GM18520 (cell line): ENCODE measurements around the gene CPE.
"Not testable (repeated sequence)": the region's sequence is repeated elsewhere in the genome, so short reads cannot be mapped to it uniquely, and the experiment has no call there.

Experiments
- ATAC-seq: cut with Tn5 transposase; IDR thresholded peaks from one replicate; pipeline ENCODE4 v1.9.1; 2021; ENCODE audit not compliant: unreplicated experiment

The CPE gene

DNA sequence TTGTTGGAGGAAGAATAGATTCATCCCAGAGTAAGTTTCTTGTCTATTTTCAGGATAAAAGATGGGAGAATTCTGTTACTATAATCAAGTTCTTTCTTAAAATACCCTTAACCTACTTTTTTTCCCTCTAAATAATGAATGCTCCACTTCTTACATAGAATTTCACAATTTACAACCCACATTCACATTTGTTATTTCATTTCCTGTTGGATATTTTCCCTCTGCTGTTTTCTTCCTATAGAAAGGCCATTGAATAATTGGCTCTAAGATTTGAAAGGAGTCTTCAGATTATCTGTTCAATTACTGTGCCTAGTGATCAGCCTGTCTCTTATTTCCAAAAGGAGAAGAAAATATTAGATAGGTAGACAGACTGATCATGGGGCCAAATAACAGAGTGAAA lies 79.7 kb downstream of the CPE start:
- ATAC-seq, result no peak

DNA sequence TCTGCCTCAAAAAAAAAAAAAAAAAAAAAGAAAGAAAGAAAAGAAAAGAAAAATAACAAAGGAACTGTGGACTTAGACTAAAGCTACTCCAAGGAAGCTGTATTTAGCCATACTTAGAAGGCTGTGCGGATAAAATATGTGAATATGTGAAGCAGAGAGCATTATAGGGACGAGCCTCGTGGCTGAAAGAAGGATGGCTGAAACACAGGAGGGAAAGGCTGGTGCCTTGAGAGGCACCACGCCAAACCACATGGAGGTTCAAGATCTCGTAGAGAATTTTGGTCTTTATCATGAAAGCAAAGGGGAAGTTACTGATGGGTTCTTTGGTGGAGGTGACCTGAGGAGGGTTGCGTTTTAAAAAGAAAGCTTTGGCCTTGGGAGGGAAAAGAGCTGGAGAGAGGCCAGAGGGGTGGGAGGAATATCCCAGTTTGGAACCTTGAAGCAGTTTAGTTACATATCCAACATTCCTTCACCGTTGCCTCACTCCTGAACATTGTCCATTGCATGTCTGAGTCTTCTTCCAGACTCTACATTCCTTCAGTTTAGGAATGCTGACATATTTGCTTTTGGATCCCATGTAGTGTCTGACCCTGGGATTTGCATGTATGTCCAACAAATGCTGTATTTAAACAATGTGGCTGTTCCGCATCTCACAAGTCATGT lies 82.5 kb downstream of the CPE start:
- ATAC-seq, result no peak

DNA sequence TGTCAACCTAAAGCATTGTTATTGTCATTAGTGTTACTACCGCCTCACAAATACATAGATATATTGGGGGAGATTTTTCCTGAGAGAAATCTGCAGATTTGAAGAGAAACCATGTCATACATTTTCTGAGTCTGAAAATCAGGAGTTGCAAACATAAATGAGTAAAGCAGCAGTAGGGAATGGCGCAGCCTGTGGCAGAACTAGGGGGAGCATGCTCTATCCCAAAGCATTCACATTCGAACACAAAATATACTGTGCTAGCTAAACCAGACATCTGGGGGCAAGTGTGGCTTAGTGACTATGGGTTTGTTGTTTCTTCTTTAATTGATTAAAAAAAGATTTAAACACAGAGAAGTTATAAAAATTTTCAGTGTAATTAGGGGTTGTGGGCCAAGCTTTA lies 83.2 kb downstream of the CPE start:
- ATAC-seq, result no peak

DNA sequence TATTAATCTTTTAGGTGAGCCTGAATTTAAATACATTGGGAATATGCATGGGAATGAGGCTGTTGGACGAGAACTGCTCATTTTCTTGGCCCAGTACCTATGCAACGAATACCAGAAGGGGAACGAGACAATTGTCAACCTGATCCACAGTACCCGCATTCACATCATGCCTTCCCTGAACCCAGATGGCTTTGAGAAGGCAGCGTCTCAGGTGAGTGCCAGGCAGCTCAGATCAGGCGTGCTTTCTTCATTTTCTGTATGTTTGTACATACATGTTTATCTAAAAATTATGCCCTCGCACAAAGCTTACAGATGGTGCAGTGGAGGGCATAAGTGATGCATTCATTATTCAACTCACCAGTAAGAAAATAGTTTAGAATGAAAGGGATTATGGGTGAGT lies 85.6 kb downstream of the CPE start:
- ATAC-seq, result no peak

DNA sequence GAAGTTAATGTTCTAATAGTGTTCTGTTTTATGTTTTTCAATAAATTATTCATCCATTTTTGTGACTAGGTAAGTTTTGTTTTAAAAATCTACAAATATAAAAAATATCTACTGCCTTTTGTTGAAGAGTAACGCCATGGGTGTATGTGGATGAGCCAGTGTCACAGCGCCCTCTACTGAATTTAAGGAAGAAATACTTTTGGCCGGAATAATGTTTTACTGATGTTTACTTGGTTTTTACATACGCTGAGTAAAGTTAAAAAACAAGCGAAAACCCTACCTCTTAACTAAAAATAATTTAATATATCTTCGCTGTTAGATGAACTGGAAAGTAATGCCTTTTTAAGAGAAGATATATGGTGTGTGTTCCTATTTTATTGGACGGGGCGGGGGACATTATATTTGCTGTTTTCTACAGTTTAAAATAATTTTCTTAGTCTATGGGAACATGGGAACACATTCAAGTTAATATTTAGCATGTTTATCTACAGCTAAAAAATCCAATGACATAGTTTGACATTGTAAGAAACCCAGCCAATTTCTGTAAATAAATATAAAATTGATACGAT lies 86.1 kb downstream of the CPE start:
- peak; percentile 59 for ATAC-seq

DNA sequence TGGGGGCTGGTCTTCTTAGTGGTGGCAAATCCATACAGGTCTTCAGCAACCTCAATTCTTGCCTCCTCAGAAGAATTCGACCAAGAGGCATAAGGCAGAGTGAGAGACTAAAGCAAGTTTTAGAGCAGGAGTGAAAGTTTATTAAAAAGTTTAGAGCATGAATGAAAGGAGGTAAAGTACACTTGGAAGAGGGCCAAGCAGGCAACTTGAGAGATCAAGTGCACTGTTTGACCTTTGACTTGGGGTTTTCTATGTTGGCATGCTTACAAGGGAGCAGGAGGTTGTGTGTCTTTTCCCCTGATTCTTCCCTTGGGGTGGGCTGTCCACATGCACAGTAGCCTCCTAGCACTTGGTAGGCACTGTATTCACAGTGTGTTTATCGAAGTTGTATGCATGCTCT lies 91.2 kb downstream of the CPE start:
- ATAC-seq, result no peak

DNA sequence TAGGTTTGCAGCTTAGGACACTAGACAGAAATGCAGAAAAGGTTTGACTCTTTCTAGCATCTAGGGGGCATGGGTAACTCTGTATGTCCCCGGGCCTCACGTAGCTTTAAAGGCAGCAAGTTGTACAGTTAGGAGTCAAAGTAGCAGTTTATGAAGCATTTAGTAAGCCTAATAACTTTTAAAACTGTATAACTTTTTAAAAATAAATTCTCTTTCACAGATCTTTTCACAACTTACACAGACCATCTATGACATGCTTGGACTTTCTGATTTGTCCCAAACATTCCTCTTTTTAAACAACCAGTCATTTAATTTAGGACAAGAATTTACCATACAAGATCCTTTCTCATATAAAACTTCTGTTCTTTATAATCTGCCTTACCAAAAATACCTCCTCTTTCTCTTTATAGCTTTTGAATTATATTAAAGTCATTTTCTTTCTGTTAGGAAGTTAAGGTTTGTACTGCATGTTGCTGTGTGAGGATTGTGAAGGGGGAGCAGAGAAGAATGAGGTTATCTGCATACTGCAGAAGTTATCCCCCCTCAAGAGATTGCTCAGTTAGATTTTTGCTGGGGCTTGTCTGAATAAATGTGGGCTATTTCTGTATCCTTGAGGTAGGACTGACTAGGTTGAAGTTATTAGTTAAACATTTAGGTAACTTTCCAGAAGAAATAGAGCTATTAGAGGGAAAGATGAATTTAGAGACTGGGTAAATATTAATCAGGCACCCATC lies 94.3 kb downstream of the CPE start:
- ATAC-seq, result no peak

DNA sequence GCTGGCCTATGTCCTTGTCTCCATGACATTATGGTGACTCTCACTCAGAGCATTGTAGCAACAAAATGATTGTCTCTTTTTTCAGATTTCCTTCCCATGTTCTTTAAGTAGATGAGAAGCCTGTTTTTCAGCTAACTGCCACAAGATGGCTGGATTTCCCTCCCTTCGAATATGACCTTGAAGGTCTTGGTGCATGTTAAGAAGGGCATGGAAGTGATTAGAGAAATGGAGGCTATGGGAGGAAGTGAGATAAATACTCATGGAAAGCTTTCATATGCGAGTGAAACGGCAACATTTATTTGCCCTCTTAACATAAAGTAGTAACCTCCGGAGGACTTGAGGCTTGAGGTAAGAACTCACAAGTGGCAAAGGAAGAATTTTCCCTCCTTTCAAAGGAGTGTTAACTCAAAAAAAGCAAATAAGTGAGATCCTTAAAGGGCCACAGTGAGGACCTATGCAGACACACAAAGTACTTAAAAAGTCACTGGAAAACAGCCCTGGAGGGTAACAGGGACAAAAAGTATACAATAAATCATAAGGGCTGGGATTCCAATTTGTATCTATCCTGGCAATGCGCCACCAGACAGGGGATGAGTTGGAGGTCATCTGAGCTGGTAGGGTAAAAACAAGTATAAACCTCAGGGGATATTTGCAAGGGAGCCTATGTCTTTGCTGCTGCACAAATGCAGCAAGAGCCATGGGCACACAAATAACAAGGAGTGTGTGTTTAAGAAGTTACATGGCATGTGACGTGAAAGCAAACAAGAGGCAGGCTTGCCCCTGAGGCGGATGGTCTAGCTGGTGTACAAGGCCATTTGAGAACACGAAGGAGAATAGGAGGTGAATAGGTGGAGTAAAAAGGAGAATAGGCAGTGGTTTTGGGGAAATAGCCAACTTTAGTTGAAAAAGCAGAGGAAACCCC lies 96.2 kb downstream of the CPE start:
- ATAC-seq, result no peak

DNA sequence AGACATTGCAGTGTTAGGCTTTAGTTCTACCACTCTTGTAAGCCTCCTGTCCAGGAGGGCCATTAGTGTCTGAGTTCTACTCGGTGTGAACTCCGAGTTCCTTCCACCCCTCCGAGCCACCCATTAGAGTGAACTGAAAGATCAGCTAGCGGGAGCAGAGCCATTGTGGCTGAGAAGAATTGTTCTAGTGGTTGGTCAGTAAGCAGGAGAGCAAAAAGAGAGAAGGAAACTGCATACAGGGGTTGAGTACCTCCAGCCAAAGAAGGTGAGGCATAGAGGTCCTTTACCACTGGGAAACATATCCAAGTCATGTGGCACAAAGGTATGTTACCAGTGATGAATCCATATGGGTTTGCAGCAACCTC lies 96.9 kb downstream of the CPE start:
- no peak for ATAC-seq

DNA sequence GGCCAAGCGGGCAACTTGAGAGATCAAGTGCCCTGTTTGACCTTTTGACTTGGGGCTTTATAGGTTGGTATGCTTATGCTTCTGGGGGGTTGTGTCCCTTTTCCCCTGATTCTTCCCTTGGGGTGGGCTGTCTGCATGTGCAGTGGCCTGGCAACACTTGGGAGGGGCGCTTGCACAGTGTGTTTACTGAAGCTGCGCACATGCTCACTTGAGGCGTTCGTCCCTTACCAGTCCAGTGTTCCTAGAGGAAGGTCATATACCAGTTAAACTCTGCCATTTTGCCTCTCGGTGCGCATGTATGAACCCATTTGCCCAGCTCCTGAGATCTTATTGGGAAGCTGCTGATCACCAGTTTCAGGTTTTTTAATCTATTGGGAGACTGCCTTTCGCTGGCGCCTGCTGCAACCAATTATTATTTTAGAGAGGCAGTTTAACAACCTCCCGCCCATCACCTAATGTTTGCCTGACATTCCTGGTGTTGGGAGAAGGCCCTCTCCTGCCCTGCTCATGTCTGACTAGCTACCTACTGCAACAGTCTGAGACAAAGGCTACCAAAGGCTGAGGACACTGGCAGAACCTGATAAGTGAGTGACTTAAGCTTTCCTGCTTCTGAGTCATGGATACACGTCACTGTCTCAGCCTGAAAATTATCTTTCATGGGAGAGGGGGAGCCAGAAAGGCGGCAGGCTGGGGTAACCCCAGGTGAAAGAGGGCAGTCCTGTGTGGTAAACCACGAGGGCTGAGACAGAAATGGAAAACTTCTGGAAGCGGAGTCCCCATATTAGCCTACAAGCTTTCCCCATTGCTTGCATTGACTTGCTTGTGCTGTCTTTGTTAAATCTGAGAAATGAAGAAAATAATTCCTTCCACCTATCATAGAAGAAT lies 97.6 kb downstream of the CPE start:
- no peak for ATAC-seq

DNA sequence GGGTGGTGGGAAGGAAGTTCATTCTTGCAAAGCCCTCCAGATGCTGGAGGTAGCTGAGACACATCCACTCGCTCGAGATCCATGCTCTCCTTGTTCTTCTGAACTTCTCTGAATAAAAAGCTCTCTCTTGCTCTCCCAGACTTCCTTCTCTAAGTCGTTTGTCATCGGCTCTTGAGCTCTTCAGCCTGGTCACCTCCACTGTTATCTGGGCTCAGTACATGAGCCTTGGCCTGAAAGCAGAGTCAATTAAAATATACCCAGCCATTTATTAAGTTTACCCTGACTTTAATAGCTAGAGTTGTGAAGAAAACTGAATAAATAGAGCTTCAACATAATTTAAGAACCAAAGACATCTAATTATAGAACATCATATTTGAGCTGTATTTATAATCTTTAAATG lies 99.0 kb downstream of the CPE start:
- ATAC-seq, result no peak

DNA sequence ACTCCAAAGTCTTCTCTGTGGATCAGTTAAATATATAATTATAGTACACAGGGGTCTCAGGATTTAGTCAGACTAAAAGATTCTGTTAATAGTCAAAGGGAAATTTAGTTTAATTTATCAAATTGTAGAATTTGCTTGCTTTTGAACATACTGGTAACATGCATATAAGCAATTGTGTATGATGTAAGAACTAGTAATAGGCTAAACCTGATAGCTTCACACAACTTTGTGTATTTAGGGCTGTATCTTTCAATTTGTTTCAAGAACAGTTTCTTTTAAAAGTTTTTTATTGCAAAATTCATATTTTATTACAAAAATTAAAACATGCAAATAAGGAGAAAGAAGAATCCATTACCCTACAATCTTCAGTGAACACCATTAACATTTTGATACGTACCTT lies 99.5 kb downstream of the CPE start:
- ATAC-seq, result no peak

DNA sequence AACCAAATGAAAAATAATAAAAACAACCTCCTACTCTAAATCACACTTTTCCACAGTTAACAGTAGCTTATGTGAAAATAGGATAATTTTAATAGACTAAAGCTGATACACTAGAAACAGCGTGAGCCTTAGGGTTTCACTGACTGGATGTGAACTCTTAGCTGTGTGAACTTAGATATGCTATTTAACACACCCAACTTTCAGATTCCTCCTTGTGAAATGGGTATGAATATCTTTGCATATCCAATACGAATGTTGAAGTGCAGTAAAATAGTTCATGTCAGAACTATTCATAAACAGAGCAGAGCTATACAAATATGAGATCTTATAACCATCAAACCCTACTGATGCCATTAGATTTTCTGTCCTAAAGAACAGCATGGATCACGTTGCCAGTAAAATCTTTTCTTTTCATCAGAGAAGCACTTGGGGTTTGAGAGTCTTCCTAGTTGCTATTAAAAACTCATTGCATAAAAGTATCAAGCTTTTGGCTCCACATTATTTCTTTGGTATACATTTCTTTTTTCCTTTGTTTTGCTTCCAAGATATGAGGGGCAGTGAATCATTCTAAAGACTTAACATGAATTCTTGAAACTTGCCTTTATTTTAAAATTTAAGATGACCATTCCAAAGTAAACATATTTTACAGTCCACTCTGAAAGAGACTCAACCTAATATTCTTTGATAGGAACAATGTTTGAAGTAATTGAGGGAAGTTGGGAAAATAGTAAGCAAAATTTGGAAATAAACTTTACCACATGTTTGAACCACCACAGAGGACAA lies 102.4 kb downstream of the CPE start:
- ATAC-seq, result no peak

DNA sequence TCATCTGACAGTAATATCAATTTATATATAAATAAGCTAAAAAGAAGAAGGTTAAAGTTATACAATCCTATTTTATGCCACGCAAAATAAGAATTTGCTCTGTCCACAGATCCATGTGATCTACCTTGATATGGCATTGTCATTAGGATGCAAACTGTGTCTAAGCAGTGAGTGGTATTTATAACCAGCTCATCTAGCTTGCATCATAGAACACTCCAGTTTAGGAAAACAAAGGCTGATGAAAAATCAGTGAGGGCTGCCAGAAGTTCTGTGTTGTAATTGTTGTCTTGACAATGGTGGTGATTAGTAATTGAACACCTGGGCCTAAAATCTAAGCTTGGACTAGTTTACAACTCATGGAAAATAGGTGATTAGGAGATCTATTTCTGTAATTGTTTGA lies 111.0 kb downstream of the CPE start:
- no peak for ATAC-seq

DNA sequence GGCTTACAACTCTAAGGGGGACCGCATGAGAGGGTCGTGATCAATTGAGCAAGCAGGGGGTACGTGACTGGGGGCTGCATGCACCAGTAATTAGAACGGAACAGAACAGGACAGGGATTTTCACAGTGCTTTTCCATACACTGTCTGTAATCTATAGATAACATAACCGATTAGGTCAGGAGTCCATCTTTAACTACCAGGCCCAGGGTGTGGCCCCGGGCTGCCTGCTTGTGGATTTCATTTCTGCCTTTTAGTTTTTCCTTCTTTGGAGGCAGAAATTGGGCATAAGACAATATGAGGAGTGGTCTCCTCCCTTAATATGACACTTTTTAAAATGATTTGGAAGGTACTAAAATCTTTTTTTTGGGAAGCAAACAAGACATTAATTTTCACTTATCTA lies 113.8 kb downstream of the CPE start:
- ATAC-seq, result not testable (repeated sequence)

DNA sequence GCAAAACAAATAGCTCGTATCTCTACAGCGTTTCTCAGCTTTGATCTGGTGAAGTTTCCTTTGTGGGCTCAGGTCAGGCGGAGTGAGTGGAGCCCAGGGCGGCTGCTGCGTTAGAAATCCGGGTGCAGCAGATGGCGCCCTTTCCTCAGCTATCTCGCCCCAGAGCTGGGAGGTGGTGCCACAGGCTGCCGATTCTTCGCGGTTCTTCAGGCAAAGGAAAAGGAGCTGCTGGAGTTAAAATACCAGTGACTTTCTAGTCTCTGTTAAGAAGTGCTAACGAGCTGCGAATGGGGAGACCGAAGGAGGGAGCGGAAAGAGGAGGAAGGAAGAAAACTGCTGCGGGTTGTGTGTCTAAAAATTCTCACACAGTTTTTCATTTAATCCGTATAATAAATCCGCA lies 114.6 kb downstream of the CPE start:
- ATAC-seq, result peak; percentile 86

DNA sequence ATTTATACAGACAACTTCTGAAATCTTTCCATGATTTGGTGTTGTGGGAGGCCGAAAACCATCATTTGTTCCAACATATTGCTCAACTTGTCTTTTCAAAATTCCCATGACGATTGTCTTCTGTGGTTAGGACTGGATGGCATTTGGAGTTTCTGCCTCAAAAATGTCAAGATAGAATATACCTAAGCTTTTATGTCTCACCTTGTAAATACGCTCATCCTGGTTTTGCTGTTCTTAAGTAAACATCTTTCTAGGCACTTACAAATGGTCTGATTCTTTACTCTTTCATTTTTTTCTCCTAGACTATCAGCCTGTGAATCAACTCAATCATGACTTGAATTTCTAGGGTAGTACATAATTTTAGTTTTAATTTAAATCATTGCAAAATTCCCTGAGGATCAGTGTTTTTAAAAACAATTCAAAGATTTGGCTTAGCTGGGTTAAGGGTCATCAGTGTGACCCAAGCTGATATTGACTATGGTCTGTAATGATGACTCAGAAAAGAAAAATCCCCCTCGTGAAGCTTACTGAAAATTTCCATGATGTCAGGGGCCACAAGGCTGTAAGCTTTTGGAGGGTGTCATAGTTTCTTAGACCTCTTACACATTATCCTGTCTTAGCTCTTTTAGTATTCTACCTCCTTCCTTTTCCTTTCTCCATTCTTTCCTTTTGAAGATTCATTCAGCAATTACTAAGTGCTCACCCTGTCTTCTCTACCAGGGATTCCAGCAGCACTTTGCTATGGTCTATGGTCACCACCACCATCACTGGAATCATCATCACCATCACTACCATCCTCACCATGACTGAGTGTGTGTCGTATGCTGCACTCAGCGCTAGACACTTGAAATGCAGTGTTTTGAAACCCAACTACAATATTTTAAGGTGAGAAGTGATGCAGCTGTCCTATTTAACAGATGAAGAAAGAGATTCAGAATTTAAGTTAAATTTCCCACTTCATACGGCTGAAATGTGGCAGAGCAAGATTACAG lies 124.4 kb downstream of the CPE start:
- no peak for ATAC-seq

DNA sequence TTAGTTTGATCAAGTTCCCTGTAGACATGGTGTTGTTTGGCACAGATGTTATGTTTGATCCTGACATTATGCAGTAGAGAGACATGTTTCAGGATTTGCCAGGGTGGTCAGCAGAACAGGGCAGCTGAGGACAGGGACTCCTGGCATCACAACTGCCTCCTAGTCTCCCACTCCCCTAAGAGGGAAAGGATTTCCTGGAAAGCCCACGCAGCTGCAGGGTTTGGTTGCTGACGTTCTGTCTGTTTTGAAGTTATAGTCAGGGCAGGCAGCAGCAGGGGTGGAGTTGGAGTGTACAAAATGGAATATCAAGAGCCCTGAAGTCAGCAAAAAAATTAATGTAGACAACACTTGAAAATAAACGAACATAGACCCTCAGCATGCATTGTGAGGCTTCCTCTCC lies 125.4 kb downstream of the CPE start:
- no peak for ATAC-seq
